NT2/D1 (cell line): ENCODE results near the gene STRIP2.

Source experiments
- DNase-seq: peaks from one replicate; pipeline ENCODE4 v3.0.0-alpha.2; 2011; ENCODE audit warnings: low read depth, low spot score
- H3K27me3 ChIP-seq: 2 replicates; pipeline ENCODE4 v1.6.0; 2011; ENCODE audit warnings: mild to moderate bottlenecking; ENCODE audit not compliant: insufficient read length, insufficient read depth
- H3K36me3 ChIP-seq: 2 replicates; pipeline ENCODE4 v1.6.1; 2011; ENCODE audit warnings: mild to moderate bottlenecking, low read length, mixed read lengths; ENCODE audit not compliant: insufficient read depth, insufficient read length
- H3K4me1 ChIP-seq: 2 replicates; pipeline ENCODE4 v1.5.1; 2011; ENCODE audit not compliant: insufficient read depth, insufficient read length
- H3K4me3 ChIP-seq: 2 replicates; pipeline ENCODE4 v1.5.1; 2011; ENCODE audit warnings: low read depth; ENCODE audit not compliant: insufficient read length
- H3K9ac ChIP-seq: 2 replicates; pipeline ENCODE4 v1.6.0; 2011; ENCODE audit warnings: low read depth; ENCODE audit not compliant: insufficient read length
- H3K9me3 ChIP-seq: 2 replicates; pipeline ENCODE4 v1.5.1; 2011; ENCODE audit warnings: mild to moderate bottlenecking, low read length; ENCODE audit not compliant: insufficient read depth
- SUZ12 ChIP-seq: IDR thresholded peaks from 2 replicates; pipeline ENCODE4 v1.6.1; 2011; ENCODE audit not compliant: insufficient read length, insufficient read depth; ENCODE audit errors: extremely low read depth
- YY1 ChIP-seq: IDR thresholded peaks from 2 replicates; pipeline ENCODE4 v1.6.1; 2011; ENCODE audit not compliant: insufficient read length, insufficient read depth
- ZNF274 ChIP-seq: IDR thresholded peaks from 2 replicates; pipeline ENCODE4 v1.6.1; 2011; ENCODE audit warnings: mild to moderate bottlenecking, low read depth, low read length

The STRIP2 gene

GRCh38 chr7:129389829-129390228 is 44.4 kb upstream of the STRIP2 start:
- TF ChIP-seq SUZ12: no peak
- no peak for TF ChIP-seq YY1
- no peak for TF ChIP-seq ZNF274
- Histone ChIP-seq H3K9ac (no peak overlapping the region), H3K27me3 (no peaks in the 10 kb centered on the region), H3K9me3 (no peaks in the 10 kb centered on the region), H3K36me3 (no peaks in the 10 kb centered on the region), H3K4me3 (no peak overlapping the region), H3K4me1 (no peaks in the 10 kb centered on the region)
- no peak for DNase-seq

GRCh38 chr7:129390314-129390713 is 43.9 kb upstream of the STRIP2 start:
- Histone ChIP-seq H3K9ac (no peak overlapping the region), H3K4me3 (no peak overlapping the region), H3K36me3 (no peaks in the 10 kb centered on the region), H3K27me3 (no peaks in the 10 kb centered on the region), H3K9me3 (no peaks in the 10 kb centered on the region), H3K4me1 (no peaks in the 10 kb centered on the region)
- TF ChIP-seq SUZ12 (no peak), YY1 (no peak), ZNF274 (no peak)
- DNase-seq: no peak

DNA sequence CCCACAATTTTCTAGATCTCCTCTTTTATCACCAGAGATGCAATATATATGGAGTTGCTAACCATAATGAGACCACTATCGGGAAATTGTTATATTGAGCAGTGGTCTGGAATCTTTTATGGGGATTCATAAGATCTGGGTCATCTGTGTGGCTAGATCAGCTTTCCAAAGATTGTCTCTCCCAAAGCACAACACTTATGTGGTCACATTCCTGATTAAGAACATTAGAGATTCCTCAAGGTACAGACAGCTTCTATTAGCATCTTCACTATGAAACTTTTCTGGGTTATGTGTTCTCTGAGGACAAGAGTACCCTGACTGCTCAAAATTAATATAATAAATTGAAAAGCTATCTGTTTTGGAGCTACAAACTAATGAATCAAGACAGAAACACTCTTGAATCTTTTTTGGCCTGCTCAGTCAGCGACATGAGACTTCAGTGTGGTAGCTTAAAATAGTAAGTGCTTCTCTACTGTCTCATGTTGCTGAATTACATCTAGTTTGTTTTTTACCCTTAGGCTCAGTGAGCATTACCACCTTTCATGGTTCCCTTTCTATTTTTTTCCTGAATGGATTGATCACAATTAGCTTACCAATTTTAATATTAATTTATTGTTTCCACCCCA is 42.6 kb upstream of the STRIP2 start:
- DNase-seq: no peak
- Histone ChIP-seq H3K4me3 (no peak overlapping the region), H3K4me1 (no peaks in the 10 kb centered on the region), H3K27me3 (no peaks in the 10 kb centered on the region), H3K9me3 (no peaks in the 10 kb centered on the region), H3K9ac (no peak overlapping the region), H3K36me3 (no peaks in the 10 kb centered on the region)
- TF ChIP-seq SUZ12: no peak

DNA sequence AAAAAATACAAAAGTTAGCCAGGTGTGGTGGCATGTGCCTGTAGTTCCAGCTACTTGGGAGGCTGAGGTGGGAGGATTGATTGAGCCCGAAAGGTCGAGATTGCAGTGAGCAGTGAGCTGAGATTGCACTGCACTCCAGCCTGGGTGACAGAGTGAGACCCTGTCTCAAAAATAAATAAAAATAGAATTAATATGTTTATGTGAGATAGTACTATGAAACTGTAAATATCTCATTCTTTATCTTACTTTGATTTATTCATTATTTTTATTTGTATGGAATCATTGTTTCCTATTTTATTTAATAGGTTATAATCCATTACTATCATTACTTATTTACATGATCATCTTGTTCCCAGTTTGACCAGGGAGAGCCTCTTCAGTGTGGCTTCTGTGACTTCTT is 41.0 kb upstream of the STRIP2 start:
- no peaks in the 10 kb centered on the region for H3K36me3 ChIP-seq
- H3K4me3 ChIP-seq: no peak overlapping the region
- no peak for DNase-seq
- H3K4me1 ChIP-seq: no peaks in the 10 kb centered on the region
- H3K9ac ChIP-seq: no peak overlapping the region
- TF ChIP-seq YY1: no peak
- TF ChIP-seq ZNF274: no peak
- no peak for TF ChIP-seq SUZ12
- no peaks in the 10 kb centered on the region for H3K27me3 ChIP-seq
- H3K9me3 ChIP-seq: no peaks in the 10 kb centered on the region

DNA sequence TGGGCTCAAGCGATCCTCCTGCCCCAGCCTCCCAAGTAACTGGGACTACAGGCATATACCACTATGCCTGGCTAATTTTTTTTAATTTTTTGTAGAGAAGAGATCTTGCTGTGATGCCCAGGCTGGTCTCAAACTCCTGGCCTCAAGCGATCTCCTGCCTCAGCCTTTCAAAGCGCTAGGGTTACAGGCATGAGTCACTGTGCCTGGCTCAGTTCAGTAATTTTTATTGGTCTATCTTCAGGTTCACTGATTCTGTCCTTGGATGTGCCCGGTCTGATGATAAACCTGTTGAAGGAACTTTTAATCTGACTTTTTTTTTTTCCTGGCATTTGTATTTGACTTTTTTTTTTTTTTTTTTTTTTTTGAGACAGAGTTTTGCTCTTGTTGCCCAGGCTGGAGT is 40.1 kb upstream of the STRIP2 start:
- no peaks in the 10 kb centered on the region for H3K36me3 ChIP-seq
- H3K9ac ChIP-seq: no peak overlapping the region
- H3K4me3 ChIP-seq: no peak overlapping the region
- H3K27me3 ChIP-seq: no peaks in the 10 kb centered on the region
- no peak for TF ChIP-seq YY1
- TF ChIP-seq ZNF274: no peak
- no peak for TF ChIP-seq SUZ12
- DNase-seq: no peak
- H3K9me3 ChIP-seq: no peaks in the 10 kb centered on the region
- H3K4me1 ChIP-seq: no peaks in the 10 kb centered on the region

GRCh38 chr7:129394982-129395914 is 39.0 kb upstream of the STRIP2 start:
- no peak for DNase-seq
- Histone ChIP-seq H3K9ac (no peak overlapping the region), H3K4me1 (no peaks in the 10 kb centered on the region), H3K27me3 (no peaks in the 10 kb centered on the region), H3K4me3 (no peak overlapping the region), H3K9me3 (no peaks in the 10 kb centered on the region), H3K36me3 (no peaks in the 10 kb centered on the region)
- TF ChIP-seq SUZ12 (no peak), ZNF274 (no peak), YY1 (no peak)

DNA sequence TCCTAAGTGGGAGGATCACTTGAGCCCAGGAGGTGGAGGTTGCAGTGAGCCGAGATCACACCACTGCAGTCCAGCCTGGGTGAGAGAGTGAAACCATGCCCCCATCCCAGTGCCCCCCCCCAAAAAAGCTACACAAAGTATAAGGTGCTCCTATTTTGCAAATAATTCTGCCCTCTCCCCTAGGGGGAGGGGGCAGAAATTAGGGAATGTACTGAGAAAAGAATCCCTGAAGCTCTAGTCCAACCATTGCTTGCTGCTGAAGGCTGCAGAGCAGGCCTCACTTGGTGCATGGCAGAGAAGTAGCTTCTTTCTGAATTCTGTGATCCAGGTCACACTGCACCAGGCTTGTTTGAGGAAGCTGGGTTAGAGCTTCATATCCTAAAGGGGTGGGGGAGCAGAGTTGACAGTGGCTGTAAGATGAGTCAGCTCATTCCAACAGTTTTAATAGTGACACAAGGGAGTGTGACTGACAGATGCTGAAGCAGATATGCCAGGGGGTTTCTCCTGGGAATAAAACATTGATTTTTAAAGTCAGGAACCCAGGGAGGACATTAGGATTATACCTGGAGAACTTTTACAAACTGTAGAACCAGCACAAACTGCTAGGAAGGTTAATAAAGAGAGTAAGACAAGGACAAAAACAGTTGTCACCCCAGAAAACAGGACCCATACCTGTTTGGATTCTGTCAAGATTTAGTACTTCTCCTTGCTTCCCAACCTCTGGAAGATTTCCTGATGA is 32.8 kb upstream of the STRIP2 start:
- no peak overlapping the region for H3K9ac ChIP-seq
- no peaks in the 10 kb centered on the region for H3K9me3 ChIP-seq
- no peak overlapping the region for H3K4me3 ChIP-seq
- no peaks in the 10 kb centered on the region for H3K4me1 ChIP-seq
- no peaks in the 10 kb centered on the region for H3K27me3 ChIP-seq
- TF ChIP-seq SUZ12: no peak
- TF ChIP-seq ZNF274: no peak
- no peak for TF ChIP-seq YY1
- DNase-seq: no peak
- peaks cover 2% of the 10 kb centered on the region for H3K36me3 ChIP-seq
